Natural killer cell (primary cell): Measurements from ENCODE around the gene TMIGD2. TPM values are rescaled to one million over a fixed set of nuclear protein-coding genes. Genes with fewer than 3 reads are reported as not detected.
A peak's percentile ranks its signal among the peaks of the same experiment; 100 is the strongest.

Source experiments
- ATAC-seq, 3 donors: fragments of 150-1000 bp in 2 of 3; fragments of 200-7000 bp in 1 of 3; cut with Tn5 transposase; 1 replicate in 1 of 3; 2 replicates in 2 of 3; pipeline ENCODE4 v1.10.0; 2021; ENCODE audit warnings: mild to moderate bottlenecking in 2 of 3, moderate library complexity in 2 of 3
- DNase-seq, 2 donors: peaks; one replicate each; pipeline versions ENCODE4 v3.0.0 to v3.0.0-alpha.2; 2013 to 2021; ENCODE audit warnings: mixed read lengths in 1 of 2
- H3K27ac ChIP-seq: one replicate; pipeline ENCODE4 v1.5.1; 2013; ENCODE audit warnings: mild to moderate bottlenecking, low read length
- H3K27me3 ChIP-seq: one replicate; pipeline ENCODE4 v1.6.1; 2013; ENCODE audit warnings: low read length; ENCODE audit not compliant: control insufficient read depth, insufficient read depth
- H3K36me3 ChIP-seq: one replicate; pipeline ENCODE4 v1.6.1; 2013; ENCODE audit warnings: low read length; ENCODE audit not compliant: control insufficient read depth, insufficient read depth
- H3K4me1 ChIP-seq: one replicate; pipeline ENCODE4 v1.6.1; 2013; ENCODE audit warnings: low read length; ENCODE audit not compliant: control insufficient read depth, insufficient read depth
- H3K4me3 ChIP-seq: one replicate; pipeline ENCODE4 v1.5.1; 2013; ENCODE audit warnings: low read length
- H3K9me3 ChIP-seq: one replicate; pipeline ENCODE4 v1.6.1; 2013; ENCODE audit warnings: low read length; ENCODE audit not compliant: control insufficient read depth, insufficient read depth
- H3K27ac Mint-ChIP-seq, 2 donors: one replicate each; pipeline ENCODE4 v1.8.0; 2022; ENCODE audit warnings: mild to moderate bottlenecking in 2 of 2, mixed read lengths in 2 of 2, moderate library complexity in 1 of 2
- H3K27me3 Mint-ChIP-seq, 2 donors: one replicate each; pipeline ENCODE4 v1.8.0; 2022; ENCODE audit warnings: low read depth in 2 of 2, mixed read lengths in 2 of 2
- H3K36me3 Mint-ChIP-seq: one replicate; pipeline ENCODE4 v1.8.0; 2022; ENCODE audit warnings: mixed read lengths
- H3K4me1 Mint-ChIP-seq, 2 donors: one replicate each; pipeline ENCODE4 v1.8.0; 2022; ENCODE audit warnings: mixed read lengths in 2 of 2
- H3K4me3 Mint-ChIP-seq: one replicate; pipeline ENCODE4 v1.8.0; 2022; ENCODE audit warnings: mild to moderate bottlenecking, moderate library complexity, mixed read lengths
- H3K9me3 Mint-ChIP-seq, 2 donors: one replicate each; pipeline ENCODE4 v1.8.0; 2022; ENCODE audit warnings: mixed read lengths in 2 of 2
- WGBS: methylation state at CpG from one replicate; pipeline ENCODE4 v1.1.7; 2013; ENCODE audit warnings: missing lambda C conversion rate; ENCODE audit not compliant: insufficient coverage; 5-methylcytosine and 5-hydroxymethylcytosine counted together
- intact Hi-C: fragments of 100-400 bp; cut with micrococcal nuclease; formaldehyde crosslinking; loops from one replicate; pipeline ENCODE4 v1.14.2; 2022
- total RNA-seq, 4 donors: library from RNA; stranded (reverse); fragments of 120-200 nt in 1 of 4; gene quantifications; one replicate each; pipeline versions ENCODE4 v1.2.3 to v1.2.4, GENCODE V29; 2013 to 2022
- TF ChIP-seq, protein P1 (sequence below): fragments of 200-600 bp; IDR thresholded peaks from one replicate; pipeline ENCODE4 v1.8.0; 2022; ENCODE audit warnings: antibody characterized with exemption

TMIGD2 gene
- total RNA-seq, 3 donors from 2014 or later (not counting 1 experiment from before 2014, with no cell fraction given): 33.8 to 45.3 (median 41.1) TPM

- H3K9me3 Mint-ChIP-seq: no peaks in the 10 kb centered on the region
- ATAC-seq (peak; percentile 69 to 85 (median 71)), DNase-seq (peak; percentile 94)
- no peaks in the 10 kb centered on the region for H3K27me3 Mint-ChIP-seq
- 6% methylated on average over 101 of the region's 101 CpGs for WGBS
- H3K27me3 ChIP-seq: no peaks in the 10 kb centered on the region
- H3K36me3 Mint-ChIP-seq: no peaks in the 10 kb centered on the region
- intact Hi-C loops: loop anchor here (2.0 to 5.0 kb wide), 3 partner anchors 57 to 96 kb away; partner anchors contain the start of genes SH3GL1 and YJU2
- H3K4me1 ChIP-seq: peaks cover 50% of the 10 kb centered on the region
- H3K36me3 ChIP-seq: no peaks in the 10 kb centered on the region
- peak within 1 kb of the TSS; percentile 79 to 92 for H3K27ac Mint-ChIP-seq
- TF ChIP-seq, protein P1, sequence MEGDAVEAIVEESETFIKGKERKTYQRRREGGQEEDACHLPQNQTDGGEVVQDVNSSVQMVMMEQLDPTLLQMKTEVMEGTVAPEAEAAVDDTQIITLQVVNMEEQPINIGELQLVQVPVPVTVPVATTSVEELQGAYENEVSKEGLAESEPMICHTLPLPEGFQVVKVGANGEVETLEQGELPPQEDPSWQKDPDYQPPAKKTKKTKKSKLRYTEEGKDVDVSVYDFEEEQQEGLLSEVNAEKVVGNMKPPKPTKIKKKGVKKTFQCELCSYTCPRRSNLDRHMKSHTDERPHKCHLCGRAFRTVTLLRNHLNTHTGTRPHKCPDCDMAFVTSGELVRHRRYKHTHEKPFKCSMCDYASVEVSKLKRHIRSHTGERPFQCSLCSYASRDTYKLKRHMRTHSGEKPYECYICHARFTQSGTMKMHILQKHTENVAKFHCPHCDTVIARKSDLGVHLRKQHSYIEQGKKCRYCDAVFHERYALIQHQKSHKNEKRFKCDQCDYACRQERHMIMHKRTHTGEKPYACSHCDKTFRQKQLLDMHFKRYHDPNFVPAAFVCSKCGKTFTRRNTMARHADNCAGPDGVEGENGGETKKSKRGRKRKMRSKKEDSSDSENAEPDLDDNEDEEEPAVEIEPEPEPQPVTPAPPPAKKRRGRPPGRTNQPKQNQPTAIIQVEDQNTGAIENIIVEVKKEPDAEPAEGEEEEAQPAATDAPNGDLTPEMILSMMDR: no peak
- peak within 1 kb of the TSS; percentile 90 for H3K4me3 ChIP-seq
- peak within 1 kb of the TSS; percentile 93 for H3K4me3 Mint-ChIP-seq
- H3K27ac ChIP-seq: peak within 1 kb of the TSS; percentile 89
- H3K4me1 Mint-ChIP-seq: peaks cover 17 to 56% of the 10 kb centered on the region in 2 donors
- no peaks in the 10 kb centered on the region for H3K9me3 ChIP-seq
These were observed 41.5 kb upstream of the TMIGD2 start, which contains the start of gene MPND for GRCh38 chr19:4343370-4344307. Gene MPND, plus strand, starts transcription at chr19:4343562. Its CDS starts 32 bp downstream, at chr19:4343594.

- peaks cover 24 to 59% of the 10 kb centered on the region in 2 donors for H3K4me1 Mint-ChIP-seq
- H3K27me3 ChIP-seq: no peaks in the 10 kb centered on the region
- peak overlapping the region; percentile 89 for H3K27ac ChIP-seq
- peak overlapping the region; percentile 90 for H3K4me3 ChIP-seq
- ATAC-seq (peak; percentile 79 to 92 (median 80)), DNase-seq (peak; percentile 87 to 98)
- peak overlapping the region; percentile 93 for H3K4me3 Mint-ChIP-seq
- WGBS: under 1% methylated on average over 39 of the region's 39 CpGs
- H3K9me3 Mint-ChIP-seq: no peaks in the 10 kb centered on the region
- H3K36me3 ChIP-seq: no peaks in the 10 kb centered on the region
- intact Hi-C loops: loop anchor here (1.0 to 5.0 kb wide), 4 partner anchors 14 to 95 kb away; partner anchors contain the start of genes SH3GL1 and YJU2
- H3K27me3 Mint-ChIP-seq: no peaks in the 10 kb centered on the region
- no peaks in the 10 kb centered on the region for H3K36me3 Mint-ChIP-seq
- peaks cover 51% of the 10 kb centered on the region for H3K4me1 ChIP-seq
- peak overlapping the region; percentile 79 to 92 for H3K27ac Mint-ChIP-seq
- TF ChIP-seq, protein P1: peak; percentile 27
- H3K9me3 ChIP-seq: no peaks in the 10 kb centered on the region
These were observed 40.6 kb upstream of the TMIGD2 start for GRCh38 chr19:4342615-4343369.

DNA sequence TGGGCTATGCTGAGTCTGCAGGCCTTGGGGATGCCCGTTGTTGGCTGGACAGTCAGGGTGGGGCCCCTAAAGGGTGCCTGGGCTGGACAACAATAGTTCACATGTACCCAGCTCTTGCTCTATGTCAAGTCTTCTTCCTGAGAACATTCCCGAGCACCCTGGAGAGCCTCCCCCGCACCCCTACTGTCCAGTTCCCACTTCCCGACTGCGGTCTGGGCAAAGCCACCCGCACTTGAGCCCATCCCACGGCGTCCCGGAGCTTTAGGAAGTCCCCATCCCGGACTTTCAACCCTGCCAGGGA is 40.1 kb upstream of the TMIGD2 start:
- Histone ChIP-seq H3K4me3 (peak overlapping the region; percentile 90), H3K36me3 (no peaks in the 10 kb centered on the region), H3K9me3 (no peaks in the 10 kb centered on the region), H3K27me3 (no peaks in the 10 kb centered on the region), H3K4me1 (peaks cover 50% of the 10 kb centered on the region), H3K27ac (peak overlapping the region; percentile 57)
- H3K27me3 Mint-ChIP-seq: no peaks in the 10 kb centered on the region
- peaks cover 22 to 56% of the 10 kb centered on the region in 2 donors for H3K4me1 Mint-ChIP-seq
- H3K4me3 Mint-ChIP-seq: peak overlapping the region; percentile 93
- DNase-seq (no peak), ATAC-seq (no peak)
- WGBS: 6% methylated on average over 10 of the region's 10 CpGs
- TF ChIP-seq, protein P1: no peak
- no peaks in the 10 kb centered on the region for H3K9me3 Mint-ChIP-seq
- H3K27ac Mint-ChIP-seq: peak overlapping the region; percentile 79 to 92
- intact Hi-C loops: loop anchor here (1.0 to 5.0 kb wide), 4 partner anchors 14 to 95 kb away; partner anchors contain the start of genes SH3GL1 and YJU2
- H3K36me3 Mint-ChIP-seq: no peaks in the 10 kb centered on the region
